Naive thymus-derived CD8-positive, alpha-beta T cell (primary cell): ENCODE results near the gene OTUD1. TPM values are rescaled to one million over a fixed set of nuclear protein-coding genes. Genes with fewer than 3 reads are reported as not detected.

Experiments used
- ATAC-seq, 2 donors: fragments of 150-1000 bp; cut with Tn5 transposase in 1 of 2; sonication (Bioruptor Pico), chemical (Tn5 transposase) in 1 of 2; 1 replicate in 1 of 2; 2 replicates in 1 of 2; pipeline ENCODE4 v1.10.0; 2021; ENCODE audit warnings: mild to moderate bottlenecking in 2 of 2, moderate library complexity in 2 of 2
- POLR2A ChIA-PET: fragments of 350-600 bp; sonication (Branson Sonifier 250); formaldehyde crosslinking; loops from one replicate; lab custom pipeline; 2021; ENCODE audit warnings: antibody characterized with exemption; lab: Charles Lee
- DNase-seq, 10 donors: peaks; one replicate each; pipeline versions ENCODE4 v3.0.0 to v3.0.0-alpha.2; 2020 to 2022
- H3K27ac Mint-ChIP-seq, 10 donors: one replicate each; pipeline ENCODE4 v1.8.0; 2020 to 2022; ENCODE audit warnings: mild to moderate bottlenecking in 10 of 10, mixed read lengths in 10 of 10, moderate library complexity in 4 of 10, inconsistent platforms in 1 of 10
- H3K27me3 Mint-ChIP-seq, 5 donors: one replicate each; pipeline ENCODE4 v1.8.0; 2021 to 2022; ENCODE audit warnings: mixed read lengths in 5 of 5
- H3K36me3 Mint-ChIP-seq, 3 donors: one replicate each; pipeline ENCODE4 v1.8.0; 2020 to 2022; ENCODE audit warnings: mixed read lengths in 3 of 3, mild to moderate bottlenecking in 2 of 3, inconsistent platforms in 1 of 3
- H3K4me1 Mint-ChIP-seq, 4 donors: one replicate each; pipeline ENCODE4 v1.8.0; 2021 to 2022; ENCODE audit warnings: mixed read lengths in 4 of 4
- H3K4me3 Mint-ChIP-seq, 10 donors: one replicate each; pipeline ENCODE4 v1.8.0; 2020 to 2022; ENCODE audit warnings: mild to moderate bottlenecking in 10 of 10, mixed read lengths in 10 of 10, moderate library complexity in 6 of 10, inconsistent platforms in 1 of 10
- H3K9me3 Mint-ChIP-seq, 9 donors: one replicate each; pipeline ENCODE4 v1.8.0; 2020 to 2022; ENCODE audit warnings: mixed read lengths in 9 of 9, mild to moderate bottlenecking in 3 of 9, inconsistent platforms in 1 of 9, moderate library complexity in 1 of 9
- polyA plus RNA-seq, 3 donors: library from polyadenylated mRNA; unstranded; fragments of 300-500 nt; fragmentation: Illumina TruSeq; gene quantifications; one replicate each; pipeline ENCODE4 v1.2.3, GENCODE V29; 2021
- total RNA-seq, 8 experiments: library from RNA in 2 of 8; stranded (reverse) in 2 of 8; gene quantifications; one replicate each; pipeline ENCODE4 v1.2.3 and lab custom pipeline; 2021 to 2026

OTUD1 gene
- total and polyA plus RNA-seq, 5 experiments from 2014 or later, result 6.1 to 37.7 (median 17.5) TPM

GRCh38 chr10:23408330-23408976 lies 30.4 kb upstream of the OTUD1 start:
- no peak overlapping the region for H3K27ac Mint-ChIP-seq
- no peaks in the 10 kb centered on the region for H3K36me3 Mint-ChIP-seq
- peaks cover 0 to 6% (median 0%) of the 10 kb centered on the region in 5 donors for H3K27me3 Mint-ChIP-seq
- H3K4me3 Mint-ChIP-seq, result no peak overlapping the region
- ATAC-seq (no peak), DNase-seq (no peak)
- peaks cover 0 to 12% (median 0%) of the 10 kb centered on the region in 4 donors for H3K4me1 Mint-ChIP-seq
- no peaks in the 10 kb centered on the region for H3K9me3 Mint-ChIP-seq
- POLR2A ChIA-PET, result no interaction called here

- Mint-ChIP-seq H3K4me3 (no peak overlapping the region), H3K36me3 (no peaks in the 10 kb centered on the region), H3K27ac (peak overlapping the region in 1 of 10 donors; percentile 43), H3K9me3 (no peaks in the 10 kb centered on the region), H3K27me3 (peaks cover 0 to 6% (median 0%) of the 10 kb centered on the region in 5 donors), H3K4me1 (peaks cover 0 to 21% (median under 1%) of the 10 kb centered on the region in 4 donors)
- DNase-seq, result no peak
- POLR2A ChIA-PET, result no interaction called here
- no peak for ATAC-seq
Measured at GRCh38 chr10:23412223-23412622, 26.7 kb upstream of the OTUD1 start.

GRCh38 chr10:23413629-23414089 lies 25.2 kb upstream of the OTUD1 start:
- Mint-ChIP-seq H3K36me3 (no peaks in the 10 kb centered on the region), H3K9me3 (no peaks in the 10 kb centered on the region), H3K27me3 (peaks cover 0 to 6% (median 0%) of the 10 kb centered on the region in 5 donors), H3K4me1 (peaks cover 0 to 21% (median under 1%) of the 10 kb centered on the region in 4 donors), H3K27ac (peak overlapping the region in 1 of 10 donors; percentile 7), H3K4me3 (no peak overlapping the region)
- ATAC-seq (no peak), DNase-seq (no peak)
- POLR2A ChIA-PET, result no interaction called here

GRCh38 chr10:23414658-23415057 lies 24.2 kb upstream of the OTUD1 start:
- Mint-ChIP-seq H3K27ac (no peak overlapping the region), H3K4me3 (no peak overlapping the region), H3K27me3 (peaks cover 0 to 6% (median 0%) of the 10 kb centered on the region in 5 donors), H3K9me3 (no peaks in the 10 kb centered on the region), H3K36me3 (no peaks in the 10 kb centered on the region), H3K4me1 (peaks cover 0 to 21% (median under 1%) of the 10 kb centered on the region in 4 donors)
- POLR2A ChIA-PET, result interaction anchor here (0.8 kb wide), 1 partner anchor 24 kb away, joined by 4 read pairs; the partner anchor contains the start of gene OTUD1
- DNase-seq, result no peak
- ATAC-seq, result no peak

GRCh38 chr10:23417254-23417653 lies 21.6 kb upstream of the OTUD1 start:
- DNase-seq, result no peak
- no peaks in the 10 kb centered on the region for H3K36me3 Mint-ChIP-seq
- H3K9me3 Mint-ChIP-seq, result no peaks in the 10 kb centered on the region
- peaks cover 0 to 9% (median 0%) of the 10 kb centered on the region in 5 donors for H3K27me3 Mint-ChIP-seq
- no peak for ATAC-seq
- H3K27ac Mint-ChIP-seq, result no peak overlapping the region
- POLR2A ChIA-PET, result no interaction called here
- peaks cover 0 to 16% (median 1%) of the 10 kb centered on the region in 4 donors for H3K4me1 Mint-ChIP-seq
- H3K4me3 Mint-ChIP-seq, result no peak overlapping the region

- Mint-ChIP-seq H3K4me3 (no peak overlapping the region), H3K36me3 (no peaks in the 10 kb centered on the region), H3K27ac (no peak overlapping the region), H3K9me3 (no peaks in the 10 kb centered on the region), H3K27me3 (peaks cover 0 to 5% (median 0%) of the 10 kb centered on the region in 5 donors), H3K4me1 (peaks cover 0 to 11% (median 1%) of the 10 kb centered on the region in 4 donors)
- no peak for DNase-seq
- no peak for ATAC-seq
- POLR2A ChIA-PET, result no interaction called here
Measured at GRCh38 chr10:23418051-23418681, 20.7 kb upstream of the OTUD1 start.

- POLR2A ChIA-PET, result no interaction called here
- DNase-seq, result no peak
- Mint-ChIP-seq H3K27ac (no peak overlapping the region), H3K36me3 (no peaks in the 10 kb centered on the region), H3K4me1 (peaks cover 0 to 4% (median under 1%) of the 10 kb centered on the region in 4 donors), H3K27me3 (peaks cover 0 to 5% (median 0%) of the 10 kb centered on the region in 5 donors), H3K4me3 (no peak overlapping the region), H3K9me3 (no peaks in the 10 kb centered on the region)
- no peak for ATAC-seq
Measured at GRCh38 chr10:23419201-23419600, 19.7 kb upstream of the OTUD1 start.

GRCh38 chr10:23419655-23420329 lies 19.1 kb upstream of the OTUD1 start:
- H3K27me3 Mint-ChIP-seq, result peaks cover 0 to 5% (median 0%) of the 10 kb centered on the region in 5 donors
- no peak overlapping the region for H3K4me3 Mint-ChIP-seq
- H3K27ac Mint-ChIP-seq, result no peak overlapping the region
- POLR2A ChIA-PET, result interaction anchor here (0.6 kb wide), 1 partner anchor 23 kb away, joined by 3 read pairs; no protein-coding TSS in a partner anchor
- H3K36me3 Mint-ChIP-seq, result no peaks in the 10 kb centered on the region
- DNase-seq (no peak), ATAC-seq (no peak)
- H3K4me1 Mint-ChIP-seq, result peaks cover 0 to 1% (median 0%) of the 10 kb centered on the region in 4 donors
- no peaks in the 10 kb centered on the region for H3K9me3 Mint-ChIP-seq

- no peak overlapping the region for H3K27ac Mint-ChIP-seq
- no peaks in the 10 kb centered on the region for H3K36me3 Mint-ChIP-seq
- POLR2A ChIA-PET, result no interaction called here
- no peak for ATAC-seq
- H3K4me1 Mint-ChIP-seq, result peaks cover 0 to 1% (median 0%) of the 10 kb centered on the region in 4 donors
- peaks cover 0 to 3% (median 0%) of the 10 kb centered on the region in 9 donors for H3K9me3 Mint-ChIP-seq
- no peak for DNase-seq
- H3K4me3 Mint-ChIP-seq, result no peak overlapping the region
- H3K27me3 Mint-ChIP-seq, result peaks cover 0 to 8% (median 0%) of the 10 kb centered on the region in 5 donors
Measured at GRCh38 chr10:23421397-23421796, 17.5 kb upstream of the OTUD1 start.

- DNase-seq (no peak), ATAC-seq (no peak)
- H3K4me3 Mint-ChIP-seq, result no peak overlapping the region
- POLR2A ChIA-PET, result no interaction called here
- H3K36me3 Mint-ChIP-seq, result peaks cover 0 to 4% (median 0%) of the 10 kb centered on the region in 3 donors
- peaks cover 0 to 1% (median 0%) of the 10 kb centered on the region in 4 donors for H3K4me1 Mint-ChIP-seq
- no peak overlapping the region for H3K27ac Mint-ChIP-seq
- H3K9me3 Mint-ChIP-seq, result peaks cover 0 to 3% (median 0%) of the 10 kb centered on the region in 9 donors
- H3K27me3 Mint-ChIP-seq, result peaks cover 0 to 11% (median 0%) of the 10 kb centered on the region in 5 donors
Measured at GRCh38 chr10:23422003-23422411, 16.9 kb upstream of the OTUD1 start.

- no peaks in the 10 kb centered on the region for H3K9me3 Mint-ChIP-seq
- no peaks in the 10 kb centered on the region for H3K36me3 Mint-ChIP-seq
- no peak overlapping the region for H3K27ac Mint-ChIP-seq
- H3K4me3 Mint-ChIP-seq, result no peak overlapping the region
- peaks cover 0 to 9% (median 0%) of the 10 kb centered on the region in 4 donors for H3K4me1 Mint-ChIP-seq
- H3K27me3 Mint-ChIP-seq, result peaks cover 0 to 2% (median 0%) of the 10 kb centered on the region in 5 donors
- POLR2A ChIA-PET, result interaction anchor here (0.5 kb wide), 1 partner anchor 78 kb away, joined by 4 read pairs; no protein-coding TSS in a partner anchor
- ATAC-seq (no peak), DNase-seq (no peak)
Measured at GRCh38 chr10:23432166-23432565, 6.7 kb upstream of the OTUD1 start.

GRCh38 chr10:23432639-23433038 lies 6.2 kb upstream of the OTUD1 start:
- no peak for DNase-seq
- peaks cover 0 to 13% (median under 1%) of the 10 kb centered on the region in 4 donors for H3K4me1 Mint-ChIP-seq
- no peak for ATAC-seq
- H3K27me3 Mint-ChIP-seq, result peaks cover 0 to 2% (median 0%) of the 10 kb centered on the region in 5 donors
- H3K4me3 Mint-ChIP-seq, result no peak overlapping the region
- no peaks in the 10 kb centered on the region for H3K36me3 Mint-ChIP-seq
- no peaks in the 10 kb centered on the region for H3K9me3 Mint-ChIP-seq
- H3K27ac Mint-ChIP-seq, result no peak overlapping the region
- POLR2A ChIA-PET, result interaction anchor here (0.5 kb wide), 1 partner anchor 78 kb away, joined by 4 read pairs; no protein-coding TSS in a partner anchor
